BLaER1 treated with 17β-estradiol and CSF1 and Interleukin-3, amounts not matched to agents 10 nM and 100 nM (cell line): ENCODE results near the gene LPIN2.

ENCODE experiments used
- H3K27ac ChIP-seq, 11 experiments: shearing (Covaris generic); formaldehyde crosslinking; 2 replicates each; pipeline ENCODE4 v1.8.1; 2022
- H3K27me3 ChIP-seq, 11 experiments: shearing (Covaris generic); formaldehyde crosslinking; 2 replicates each; pipeline ENCODE4 v1.8.1; 2022
- H3K36me3 ChIP-seq, 11 experiments: shearing (Covaris generic); formaldehyde crosslinking; 2 replicates each; pipeline ENCODE4 v1.8.1; 2022
- H3K4me1 ChIP-seq, 10 experiments: shearing (Covaris generic); formaldehyde crosslinking; 2 replicates each; pipeline ENCODE4 v1.8.1; 2022
- H3K4me2 ChIP-seq, 11 experiments: shearing (Covaris generic); formaldehyde crosslinking; 2 replicates each; pipeline ENCODE4 v1.8.1; 2022
- H3K4me3 ChIP-seq, 10 experiments: shearing (Covaris generic); formaldehyde crosslinking; 2 replicates each; pipeline ENCODE4 v1.8.1; 2022
- H3K9ac ChIP-seq, 11 experiments: shearing (Covaris generic); formaldehyde crosslinking; 2 replicates each; pipeline ENCODE4 v1.8.1; 2022
- H3K9me3 ChIP-seq, 11 experiments: shearing (Covaris generic); formaldehyde crosslinking; replicated peaks in 1 of 11; 2 replicates each; pipeline ENCODE4 v1.8.1; 2022
- H4K20me1 ChIP-seq, 11 experiments: shearing (Covaris generic); formaldehyde crosslinking; 2 replicates each; pipeline ENCODE4 v1.8.1; 2022
- Cebpa-rat ChIP-seq, 11 experiments: shearing (Covaris generic); IDR thresholded peaks; 2 replicates each; pipeline ENCODE4 v1.8.1; 2022

Gene LPIN2

DNA sequence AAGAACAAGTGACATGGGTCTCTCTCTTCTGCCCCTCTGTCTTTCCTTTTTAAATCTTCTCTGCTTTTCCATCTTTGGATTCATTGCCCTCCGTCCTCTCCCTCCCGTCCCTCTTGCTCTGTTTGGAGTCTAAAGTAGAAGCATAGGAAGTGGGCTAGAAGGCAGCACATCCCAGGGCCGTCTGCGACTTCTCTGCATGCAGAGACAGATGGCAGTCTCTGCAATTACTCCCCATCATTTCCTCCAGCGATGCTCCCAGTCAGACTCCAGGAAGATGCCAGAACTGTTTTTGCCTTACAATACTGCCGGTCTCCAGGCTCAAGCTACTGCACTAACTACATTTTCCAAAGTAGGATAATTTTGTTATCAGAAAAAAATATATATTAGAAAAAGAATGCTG is 35.2 kb upstream of the LPIN2 start:
- H3K27ac ChIP-seq, result no peak overlapping the region
- no peak overlapping the region for H3K4me3 ChIP-seq
- H4K20me1 ChIP-seq, result no peaks in the 10 kb centered on the region
- H3K4me2 ChIP-seq, result peak overlapping the region in 3 of 11 experiments; percentile 9 to 37 (median 21); a peak in 2 of 22 replicates
- no peaks in the 10 kb centered on the region for H3K36me3 ChIP-seq
- H3K4me1 ChIP-seq, result peaks cover 11 to 37% (median 26%) of the 10 kb centered on the region in 10 experiments; a peak in 19 of 20 replicates
- no peaks in the 10 kb centered on the region for H3K27me3 ChIP-seq
- H3K9ac ChIP-seq, result no peak overlapping the region
- TF ChIP-seq Cebpa-rat (IDR thresholded peaks at IDR 0.05), result no peak
- H3K9me3 ChIP-seq, result peaks cover 5 to 26% (median 18%) of the 10 kb centered on the region in 11 experiments; a peak in 21 of 22 replicates

DNA sequence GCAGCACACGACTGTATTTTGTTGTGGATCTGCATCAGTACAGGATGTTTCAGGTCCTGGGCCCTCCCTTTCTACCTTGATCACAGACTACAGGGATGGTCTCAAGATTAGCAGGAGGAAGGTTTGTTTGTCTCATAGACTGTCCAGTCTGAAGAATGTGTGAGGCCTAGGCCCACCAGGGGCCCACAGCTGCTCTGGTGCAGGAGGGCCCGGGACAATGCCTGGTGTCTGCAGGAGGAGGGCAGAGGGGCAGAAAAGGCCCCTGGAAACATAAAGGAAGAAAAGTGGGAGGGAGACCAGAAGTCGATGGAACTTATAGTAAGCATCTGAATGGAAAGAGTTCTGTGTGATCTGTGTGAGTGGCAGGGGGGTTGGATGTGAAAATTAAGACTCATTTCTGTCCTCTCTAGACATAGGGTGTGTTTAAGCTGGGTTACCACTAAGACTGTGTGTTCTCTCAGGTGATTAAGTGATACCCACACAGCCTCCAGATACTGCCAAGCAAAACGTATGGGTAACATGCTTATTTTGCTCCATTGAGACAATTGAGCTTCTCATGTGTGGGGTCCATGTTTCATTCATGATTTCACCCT is 33.4 kb upstream of the LPIN2 start:
- no peaks in the 10 kb centered on the region for H3K27me3 ChIP-seq
- no peak overlapping the region for H3K4me3 ChIP-seq
- no peaks in the 10 kb centered on the region for H4K20me1 ChIP-seq
- no peak overlapping the region for H3K27ac ChIP-seq
- H3K4me2 ChIP-seq, result no peak overlapping the region
- no peaks in the 10 kb centered on the region for H3K36me3 ChIP-seq
- H3K9ac ChIP-seq, result no peak overlapping the region
- H3K9me3 ChIP-seq, result peaks cover 0 to 9% (median 2%) of the 10 kb centered on the region in 11 experiments; a peak in 8 of 22 replicates
- peaks cover 4 to 29% (median 14%) of the 10 kb centered on the region in 10 experiments; a peak in 16 of 20 replicates for H3K4me1 ChIP-seq
- no peak for TF ChIP-seq Cebpa-rat (IDR thresholded peaks at IDR 0.05)

DNA sequence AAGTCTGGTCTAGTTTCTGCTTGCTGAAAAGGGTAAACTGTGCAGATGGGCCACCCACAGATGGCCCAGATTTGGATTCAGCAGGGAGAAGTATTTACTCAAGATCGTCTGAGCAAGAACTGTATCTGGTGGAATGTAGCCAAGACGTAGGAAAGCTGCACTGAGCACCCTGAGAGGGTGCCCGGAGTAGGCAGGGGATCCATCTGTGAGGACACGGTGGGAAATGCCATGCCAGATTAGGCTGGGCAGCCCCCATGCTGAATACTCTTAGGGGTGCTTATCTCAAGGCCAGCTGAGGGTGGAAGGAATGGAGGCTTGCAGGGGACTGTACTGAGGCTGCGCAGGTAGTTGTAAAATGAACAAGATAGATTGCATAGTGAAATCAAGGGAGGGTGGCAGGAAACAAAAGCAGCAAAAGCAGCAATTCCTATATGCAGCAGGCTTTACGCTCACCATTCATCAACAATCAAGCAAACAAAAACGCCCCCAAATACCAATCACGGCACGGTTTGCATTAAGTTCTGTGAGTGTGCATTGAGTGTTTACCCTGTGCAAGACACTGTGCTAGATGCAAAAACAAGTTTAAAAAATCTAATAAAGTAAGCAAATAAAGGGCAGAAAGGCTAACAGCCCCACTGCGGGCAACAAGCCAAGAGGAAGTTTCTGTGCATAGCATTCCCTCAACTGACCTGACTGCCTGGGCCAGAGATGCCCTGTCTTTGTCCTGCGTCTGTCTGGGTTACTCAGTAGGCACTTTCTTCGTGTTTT is 32.2 kb upstream of the LPIN2 start:
- Histone ChIP-seq H3K4me2 (peak overlapping the region in 3 of 11 experiments; percentile 31 to 51 (median 51); a peak in 6 of 22 replicates), H3K4me1 (peaks cover 4 to 26% (median 13%) of the 10 kb centered on the region in 10 experiments; a peak in 15 of 20 replicates), H3K9me3 (peaks cover 0 to 9% (median 0%) of the 10 kb centered on the region in 11 experiments; a peak in 1 of 22 replicates), H3K27me3 (no peaks in the 10 kb centered on the region), H3K9ac (no peak overlapping the region), H3K4me3 (no peak overlapping the region), H3K36me3 (no peaks in the 10 kb centered on the region), H3K27ac (no peak overlapping the region), H4K20me1 (no peaks in the 10 kb centered on the region)
- no peak for TF ChIP-seq Cebpa-rat (IDR thresholded peaks at IDR 0.05)

DNA sequence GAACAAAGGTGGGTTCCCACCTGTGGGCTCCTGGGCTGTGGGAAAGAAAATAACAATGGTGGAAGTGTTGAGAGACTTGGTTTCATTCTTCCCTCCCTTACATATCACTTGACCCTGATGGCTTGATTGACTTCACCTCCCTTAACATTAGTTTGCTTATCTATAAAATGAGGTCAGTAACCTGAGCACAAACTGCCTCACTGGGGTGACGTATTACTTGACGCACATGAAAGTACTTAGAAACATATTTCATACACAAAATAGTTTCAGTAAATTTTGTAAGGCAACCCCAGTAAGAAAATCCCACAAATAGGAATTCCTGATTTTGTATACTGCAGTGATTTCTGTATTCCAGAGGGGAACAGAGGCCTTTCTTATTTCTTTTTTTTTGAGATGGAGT is 29.4 kb upstream of the LPIN2 start:
- H3K9me3 ChIP-seq, result peaks cover 0 to 9% (median 0%) of the 10 kb centered on the region in 11 experiments; a peak in 1 of 22 replicates
- TF ChIP-seq Cebpa-rat (IDR thresholded peaks at IDR 0.05), result no peak
- peaks cover 2 to 41% (median 11%) of the 10 kb centered on the region in 10 experiments; a peak in 17 of 20 replicates for H3K4me1 ChIP-seq
- H3K36me3 ChIP-seq, result no peaks in the 10 kb centered on the region
- peak overlapping the region in 5 of 11 experiments; percentile 3 to 55 (median 24); a peak in 7 of 22 replicates for H3K27ac ChIP-seq
- peak overlapping the region in 1 of 11 experiments; percentile 13; a peak in 2 of 22 replicates for H3K4me2 ChIP-seq
- no peak overlapping the region for H3K9ac ChIP-seq
- H3K27me3 ChIP-seq, result no peaks in the 10 kb centered on the region
- H4K20me1 ChIP-seq, result no peaks in the 10 kb centered on the region
- no peak overlapping the region for H3K4me3 ChIP-seq

DNA sequence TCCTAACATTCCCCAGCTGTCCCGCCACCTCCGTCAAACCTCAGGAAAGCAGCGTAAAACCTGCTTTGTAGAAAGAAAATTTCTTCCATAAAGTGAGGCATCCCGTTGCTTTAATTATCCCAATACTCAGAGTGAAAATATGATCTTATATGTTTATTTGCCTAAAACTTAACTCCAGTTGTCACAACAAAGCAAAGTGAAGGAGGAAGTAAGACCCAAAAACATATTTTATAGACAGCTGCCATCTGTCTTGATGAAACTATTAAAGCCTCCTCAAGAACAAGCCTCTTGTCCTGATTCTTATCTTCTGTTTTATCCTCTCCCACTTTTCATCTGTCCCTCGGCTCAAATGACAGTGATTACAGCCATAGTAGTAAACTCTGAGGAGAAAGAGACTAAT is 28.9 kb upstream of the LPIN2 start:
- no peak for TF ChIP-seq Cebpa-rat (IDR thresholded peaks at IDR 0.05)
- no peaks in the 10 kb centered on the region for H3K36me3 ChIP-seq
- no peaks in the 10 kb centered on the region for H3K27me3 ChIP-seq
- peaks cover 5 to 46% (median 16%) of the 10 kb centered on the region in 10 experiments; a peak in 17 of 20 replicates for H3K4me1 ChIP-seq
- H3K27ac ChIP-seq, result peak overlapping the region in 6 of 11 experiments; percentile 3 to 55 (median 22); a peak in 9 of 22 replicates
- H3K4me2 ChIP-seq, result peak overlapping the region in 1 of 11 experiments; percentile 13; a peak in 2 of 22 replicates
- no peak overlapping the region for H3K9ac ChIP-seq
- peaks cover 0 to 9% (median 0%) of the 10 kb centered on the region in 11 experiments; a peak in 1 of 22 replicates for H3K9me3 ChIP-seq
- no peaks in the 10 kb centered on the region for H4K20me1 ChIP-seq
- no peak overlapping the region for H3K4me3 ChIP-seq

DNA sequence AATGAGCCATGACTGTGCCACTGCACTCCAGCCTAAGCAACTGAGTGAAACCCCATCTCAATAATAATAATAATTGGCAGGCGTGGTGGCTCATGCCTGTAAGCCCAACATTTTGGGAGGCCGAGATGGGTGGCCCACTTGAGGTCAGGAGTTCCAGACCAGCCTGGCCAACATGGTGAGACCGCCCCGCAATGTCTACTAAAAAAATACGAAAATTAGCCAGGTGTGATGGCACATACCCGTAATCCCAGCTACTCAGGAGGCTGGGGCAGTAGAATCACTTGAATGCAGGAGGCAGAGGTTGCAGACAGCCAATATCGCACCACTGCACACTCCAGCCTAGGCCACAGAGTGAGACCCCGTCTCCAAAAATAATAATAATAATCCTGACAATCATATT is 27.9 kb upstream of the LPIN2 start:
- peaks cover 0 to 12% (median 0%) of the 10 kb centered on the region in 11 experiments; a peak in 2 of 22 replicates for H3K9me3 ChIP-seq
- H3K4me2 ChIP-seq, result no peak overlapping the region
- no peaks in the 10 kb centered on the region for H4K20me1 ChIP-seq
- peaks cover 7 to 56% (median 25%) of the 10 kb centered on the region in 10 experiments; a peak in 18 of 20 replicates for H3K4me1 ChIP-seq
- TF ChIP-seq Cebpa-rat (IDR thresholded peaks at IDR 0.05), result no peak
- H3K9ac ChIP-seq, result no peak overlapping the region
- no peak overlapping the region for H3K4me3 ChIP-seq
- H3K27me3 ChIP-seq, result no peaks in the 10 kb centered on the region
- H3K27ac ChIP-seq, result no peak overlapping the region
- no peaks in the 10 kb centered on the region for H3K36me3 ChIP-seq

DNA sequence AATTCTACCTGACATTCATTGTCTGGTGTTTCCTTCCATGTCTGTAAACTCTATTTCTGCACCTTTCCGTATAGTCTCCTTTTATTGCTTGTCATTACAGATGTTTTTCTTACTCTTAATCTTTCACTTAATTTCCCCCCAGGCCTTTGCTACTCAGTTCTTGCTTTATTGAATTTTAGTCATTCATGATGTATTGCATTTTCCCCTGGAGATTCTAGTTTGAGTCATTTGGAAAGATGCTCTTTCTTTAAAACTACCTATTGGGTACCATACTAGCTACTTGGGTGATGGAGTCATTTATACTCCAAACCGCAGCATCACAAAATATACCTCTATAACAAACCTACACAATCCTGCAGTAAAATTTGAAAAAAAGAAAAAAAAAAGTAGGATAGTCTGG is 27.2 kb upstream of the LPIN2 start:
- Histone ChIP-seq H3K4me2 (no peak overlapping the region), H4K20me1 (no peaks in the 10 kb centered on the region), H3K27me3 (no peaks in the 10 kb centered on the region), H3K27ac (peak overlapping the region in 2 of 11 experiments; percentile 18 to 91; a peak in 1 of 22 replicates), H3K36me3 (no peaks in the 10 kb centered on the region), H3K9ac (no peak overlapping the region), H3K4me3 (no peak overlapping the region), H3K9me3 (peaks cover 0 to 12% (median 0%) of the 10 kb centered on the region in 11 experiments; a peak in 2 of 22 replicates), H3K4me1 (peaks cover 7 to 51% (median 24%) of the 10 kb centered on the region in 10 experiments; a peak in 18 of 20 replicates)
- no peak for TF ChIP-seq Cebpa-rat (IDR thresholded peaks at IDR 0.05)

DNA sequence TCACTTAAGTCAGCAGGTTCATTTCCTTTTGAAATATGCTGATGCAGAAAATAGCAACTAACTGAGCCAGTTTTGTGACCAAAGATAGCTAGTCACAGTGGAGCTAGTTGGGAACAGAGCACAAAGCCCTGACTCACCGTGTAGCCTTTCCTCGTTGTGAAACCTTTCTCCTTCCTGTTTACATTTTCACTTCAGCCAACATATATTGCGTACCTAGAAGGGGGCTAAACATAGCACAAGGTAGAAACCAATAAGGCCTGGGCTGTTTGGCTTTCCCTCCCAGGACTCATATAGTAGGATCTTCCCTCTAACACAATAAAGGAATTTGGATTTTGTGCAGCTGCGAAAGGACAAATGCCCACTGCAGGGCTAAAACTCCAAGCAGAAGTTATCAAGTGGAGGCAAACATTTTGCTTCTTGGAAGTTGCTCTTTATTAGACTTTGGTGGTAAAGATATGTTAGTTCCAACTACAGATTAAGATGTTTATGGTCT is 24.5 kb upstream of the LPIN2 start:
- Histone ChIP-seq H3K27me3 (no peaks in the 10 kb centered on the region), H3K27ac (peak overlapping the region; percentile 57 to 95 (median 80); a peak in 20 of 22 replicates), H3K4me3 (no peak overlapping the region), H3K36me3 (no peaks in the 10 kb centered on the region), H3K4me2 (peak overlapping the region; percentile 20 to 82 (median 52); a peak in 20 of 22 replicates), H4K20me1 (no peaks in the 10 kb centered on the region), H3K9ac (peak overlapping the region in 9 of 11 experiments; percentile 42 to 78 (median 55); a peak in 13 of 22 replicates), H3K4me1 (peaks cover 7 to 46% (median 23%) of the 10 kb centered on the region in 10 experiments; a peak in 18 of 20 replicates), H3K9me3 (peaks cover 0 to 6% (median 0%) of the 10 kb centered on the region in 11 experiments; a peak in 1 of 22 replicates)
- TF ChIP-seq Cebpa-rat (IDR thresholded peaks at IDR 0.05), result peak in 10 of 11 experiments; percentile 30 to 94 (median 76); a peak in 14 of 22 replicates
